Measurements from ENCODE around the gene SPATA1.

DNA sequence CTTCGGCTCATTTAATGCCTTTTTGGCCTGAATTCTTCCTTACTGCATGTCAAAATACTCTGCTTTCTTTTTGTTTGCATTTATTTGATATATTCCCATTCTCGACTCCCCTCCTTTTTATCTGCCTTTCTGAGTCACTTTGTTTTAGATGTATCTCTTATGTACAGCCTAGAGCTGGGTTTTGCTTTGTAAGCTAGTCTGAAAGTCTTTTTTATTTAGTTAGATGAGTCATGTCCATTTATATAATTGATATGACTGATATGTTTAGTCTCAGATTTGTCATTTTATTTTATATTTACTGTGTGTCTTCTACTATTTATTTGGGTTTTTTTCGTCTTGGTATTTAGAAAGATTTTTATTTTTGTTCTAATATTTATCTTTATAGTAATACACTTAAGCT lies 33.8 kb downstream of the SPATA1 start:
- TF ChIP-seq POLR2A (IDR thresholded peaks at IDR 0.05), result no peak
- TF ChIP-seq, protein P1, sequence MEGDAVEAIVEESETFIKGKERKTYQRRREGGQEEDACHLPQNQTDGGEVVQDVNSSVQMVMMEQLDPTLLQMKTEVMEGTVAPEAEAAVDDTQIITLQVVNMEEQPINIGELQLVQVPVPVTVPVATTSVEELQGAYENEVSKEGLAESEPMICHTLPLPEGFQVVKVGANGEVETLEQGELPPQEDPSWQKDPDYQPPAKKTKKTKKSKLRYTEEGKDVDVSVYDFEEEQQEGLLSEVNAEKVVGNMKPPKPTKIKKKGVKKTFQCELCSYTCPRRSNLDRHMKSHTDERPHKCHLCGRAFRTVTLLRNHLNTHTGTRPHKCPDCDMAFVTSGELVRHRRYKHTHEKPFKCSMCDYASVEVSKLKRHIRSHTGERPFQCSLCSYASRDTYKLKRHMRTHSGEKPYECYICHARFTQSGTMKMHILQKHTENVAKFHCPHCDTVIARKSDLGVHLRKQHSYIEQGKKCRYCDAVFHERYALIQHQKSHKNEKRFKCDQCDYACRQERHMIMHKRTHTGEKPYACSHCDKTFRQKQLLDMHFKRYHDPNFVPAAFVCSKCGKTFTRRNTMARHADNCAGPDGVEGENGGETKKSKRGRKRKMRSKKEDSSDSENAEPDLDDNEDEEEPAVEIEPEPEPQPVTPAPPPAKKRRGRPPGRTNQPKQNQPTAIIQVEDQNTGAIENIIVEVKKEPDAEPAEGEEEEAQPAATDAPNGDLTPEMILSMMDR (IDR thresholded peaks at IDR 0.05), result no peak
- TF ChIP-seq POLR2AphosphoS5 (IDR thresholded peaks at IDR 0.05), result no peak
- no peak for TF ChIP-seq EP300 (IDR thresholded peaks at IDR 0.05)

Data from sigmoid colon (tissue), 4 donors.